Kasumi-1 (cell line): Measurements from ENCODE around the gene COL4A2.

ENCODE experiments used
- DNase-seq, 2 experiments: peaks; one replicate each; lab custom pipeline; 2025; lab: John Stamatoyannopoulos, UW

COL4A2 gene

DNA sequence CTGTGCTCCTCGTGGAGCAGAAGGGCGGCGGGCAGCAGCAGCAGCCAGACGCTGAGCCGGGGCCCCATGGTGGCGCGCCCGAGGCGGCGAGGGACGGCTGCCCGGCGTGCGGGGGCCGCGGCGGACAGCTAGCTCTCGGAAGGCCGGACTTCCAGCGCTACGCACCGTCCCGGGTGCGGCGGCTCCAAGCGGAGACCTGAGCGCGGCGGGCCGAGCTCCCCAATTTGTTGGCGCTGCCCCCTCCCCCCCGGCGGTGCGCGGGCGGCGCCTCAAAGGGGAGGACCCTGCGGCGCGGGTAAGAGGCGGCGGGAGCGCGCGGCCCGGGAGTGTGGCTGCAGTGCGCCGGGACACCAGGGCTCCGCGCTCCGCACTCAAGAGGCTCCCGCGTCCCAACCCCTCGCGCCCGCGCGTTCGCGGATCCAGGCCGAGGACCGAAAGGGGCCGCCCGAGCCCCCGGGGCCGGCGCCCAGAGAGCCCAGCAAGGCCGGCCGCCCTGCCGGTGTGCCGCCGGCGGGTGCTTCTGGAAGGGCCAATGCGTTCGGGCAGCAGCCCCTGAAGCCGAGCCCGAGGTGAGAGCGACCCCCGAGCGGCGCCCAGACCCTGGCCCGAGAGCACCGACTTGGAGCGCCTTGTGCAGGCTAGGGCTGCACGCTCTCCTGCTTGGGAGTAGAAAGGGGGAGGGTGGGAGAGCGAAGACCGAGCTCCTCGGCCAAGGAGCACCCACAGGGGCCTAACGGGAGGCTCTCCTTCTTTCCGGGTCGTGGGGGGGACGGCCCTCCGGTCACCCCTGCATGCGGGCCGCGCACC lies at the start of gene COL4A2, which contains the start of gene COL4A1:
TSS of gene COL4A2 (plus strand) at position 325 of the 807 bp plus-strand sequence. CDS start 620 bp downstream, outside the sequence.
TSS of gene COL4A1 (minus strand) at position 198 of the 807 bp plus-strand sequence. CDS start at position 68, 130 bp downstream.
- no peak for DNase-seq

DNA sequence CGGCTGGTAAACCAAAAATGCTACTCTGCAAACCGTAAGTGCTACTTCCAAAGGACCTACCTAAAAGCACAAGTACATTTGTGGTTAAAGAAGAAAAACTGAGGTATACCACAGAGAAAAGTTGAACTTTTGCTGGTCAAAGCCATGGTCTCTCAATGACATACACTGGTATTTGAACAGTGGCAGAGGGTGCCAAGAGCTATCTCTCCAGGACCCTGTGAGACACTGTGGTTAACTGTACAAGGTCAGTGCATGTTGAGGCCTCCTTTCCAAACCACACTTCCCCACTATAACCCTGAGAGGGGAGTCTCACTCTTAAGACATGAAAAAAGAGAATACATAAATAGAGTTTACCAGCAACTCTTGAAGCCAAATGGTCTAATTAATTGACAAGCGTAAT lies 49.7 kb upstream of the COL4A2 start:
- DNase-seq: no peak

DNA sequence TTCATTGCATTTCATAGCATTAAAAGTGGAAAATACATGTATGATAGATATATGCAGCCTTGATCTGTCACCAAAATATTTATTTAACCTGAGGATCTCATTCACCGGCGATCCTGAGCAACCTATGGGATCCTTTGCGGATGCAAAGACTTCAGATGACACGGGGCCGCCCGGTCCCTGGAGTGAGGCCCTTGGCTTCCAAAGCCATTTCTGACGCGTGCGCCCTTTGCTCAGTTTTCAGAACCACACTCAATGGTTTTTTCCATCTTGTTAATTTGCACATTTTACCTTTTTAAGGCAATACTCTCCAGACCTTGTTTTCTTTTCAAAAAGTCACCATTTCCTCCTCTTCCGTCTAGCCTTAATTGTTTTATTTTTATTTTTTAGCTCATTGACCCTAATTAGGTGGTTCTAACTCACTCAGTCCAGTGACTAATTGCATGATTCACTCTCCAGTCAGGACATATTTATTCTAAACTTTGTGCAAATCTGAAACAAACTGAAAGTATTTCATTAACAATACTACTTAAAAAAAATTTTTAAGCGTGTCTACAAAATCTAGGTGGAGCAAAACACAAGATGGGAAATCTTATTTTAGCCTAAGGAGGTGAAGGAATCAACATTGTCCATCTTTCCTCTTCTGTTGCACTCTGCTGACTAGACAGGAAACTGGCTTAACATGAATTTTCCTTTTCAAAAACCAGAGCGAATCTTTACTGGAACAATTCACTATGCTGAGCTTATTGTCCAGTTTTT lies 48.0 kb upstream of the COL4A2 start:
- no peak for DNase-seq

DNA sequence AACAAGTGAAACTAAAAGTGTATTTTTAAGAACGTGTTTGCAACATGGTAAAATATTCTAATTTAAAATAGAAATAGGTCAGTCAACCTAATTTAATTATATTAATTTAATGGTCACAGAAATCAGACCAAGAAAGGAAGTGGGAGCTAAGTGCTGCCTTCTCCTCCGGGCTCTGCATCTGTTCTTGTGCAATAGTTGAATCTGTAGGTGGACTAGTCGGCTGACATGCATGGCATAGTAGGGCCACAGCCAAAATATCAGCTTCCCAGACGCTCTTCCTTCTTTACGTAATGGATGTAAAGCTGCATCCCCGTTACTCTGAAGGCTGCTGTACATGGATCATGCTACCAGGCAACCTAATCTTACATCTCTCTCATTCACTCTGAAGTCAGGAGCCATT lies 47.4 kb upstream of the COL4A2 start:
- DNase-seq: no peak

DNA sequence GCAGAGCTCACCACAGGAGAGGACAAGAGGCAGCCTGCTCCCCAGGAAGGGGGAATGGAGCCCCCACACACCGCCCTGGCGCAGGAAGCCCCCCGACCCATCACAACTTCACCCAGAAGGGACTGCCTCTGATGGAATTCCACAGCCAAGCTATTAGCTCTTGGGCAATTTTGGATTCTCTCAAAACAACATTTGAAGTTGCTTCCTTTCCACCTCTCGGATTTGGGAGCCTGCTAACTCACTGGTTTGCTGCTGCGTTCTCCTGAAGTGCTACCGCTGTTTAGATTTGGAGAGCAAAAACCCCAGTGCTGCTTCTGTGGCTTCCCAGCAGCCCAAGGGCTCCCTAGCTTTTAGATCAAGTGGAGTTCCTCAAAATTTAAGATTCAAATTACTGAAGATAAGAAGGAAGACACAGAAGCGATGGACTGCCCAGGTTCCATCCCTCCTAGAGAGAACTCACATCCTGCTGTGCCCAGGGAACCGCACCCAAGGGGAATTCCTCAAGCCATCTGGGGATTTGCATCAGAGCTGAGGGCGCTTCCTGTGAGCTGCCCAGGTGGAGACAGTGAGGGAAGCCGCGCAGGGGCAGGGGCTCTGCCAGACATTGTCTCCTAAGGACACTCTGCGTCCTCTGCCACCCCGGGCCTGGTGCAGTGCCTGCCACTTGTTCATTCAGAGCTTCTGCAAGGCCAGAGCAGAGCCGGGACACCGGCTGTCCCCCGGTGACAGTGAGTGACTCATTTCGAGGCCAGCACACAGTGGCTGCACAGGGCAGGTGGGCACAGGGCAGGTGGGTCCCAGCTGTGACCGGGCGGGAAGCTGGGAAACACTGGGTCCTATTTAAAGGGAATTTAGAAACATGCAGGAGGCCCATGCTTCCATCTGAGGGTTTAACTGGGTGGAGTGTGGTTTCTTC lies 45.7 kb upstream of the COL4A2 start:
- DNase-seq: no peak

DNA sequence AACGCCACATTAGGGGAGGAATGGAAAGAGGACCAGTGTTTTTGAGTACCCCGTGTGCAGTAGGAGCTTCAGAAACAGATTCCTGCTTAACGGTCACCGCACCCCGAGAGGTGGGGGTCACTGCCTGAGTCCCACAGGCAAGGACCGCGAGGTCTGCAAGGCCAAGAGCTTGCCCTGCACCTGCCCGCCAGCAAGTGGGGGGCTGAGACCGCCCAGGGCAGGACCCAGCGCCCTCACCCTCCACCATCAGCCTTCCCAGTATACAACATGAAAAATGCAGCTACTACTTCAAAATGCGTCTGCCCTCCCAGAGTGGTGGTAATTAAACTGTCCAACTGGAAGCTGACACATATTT lies 45.0 kb upstream of the COL4A2 start:
- no peak for DNase-seq

DNA sequence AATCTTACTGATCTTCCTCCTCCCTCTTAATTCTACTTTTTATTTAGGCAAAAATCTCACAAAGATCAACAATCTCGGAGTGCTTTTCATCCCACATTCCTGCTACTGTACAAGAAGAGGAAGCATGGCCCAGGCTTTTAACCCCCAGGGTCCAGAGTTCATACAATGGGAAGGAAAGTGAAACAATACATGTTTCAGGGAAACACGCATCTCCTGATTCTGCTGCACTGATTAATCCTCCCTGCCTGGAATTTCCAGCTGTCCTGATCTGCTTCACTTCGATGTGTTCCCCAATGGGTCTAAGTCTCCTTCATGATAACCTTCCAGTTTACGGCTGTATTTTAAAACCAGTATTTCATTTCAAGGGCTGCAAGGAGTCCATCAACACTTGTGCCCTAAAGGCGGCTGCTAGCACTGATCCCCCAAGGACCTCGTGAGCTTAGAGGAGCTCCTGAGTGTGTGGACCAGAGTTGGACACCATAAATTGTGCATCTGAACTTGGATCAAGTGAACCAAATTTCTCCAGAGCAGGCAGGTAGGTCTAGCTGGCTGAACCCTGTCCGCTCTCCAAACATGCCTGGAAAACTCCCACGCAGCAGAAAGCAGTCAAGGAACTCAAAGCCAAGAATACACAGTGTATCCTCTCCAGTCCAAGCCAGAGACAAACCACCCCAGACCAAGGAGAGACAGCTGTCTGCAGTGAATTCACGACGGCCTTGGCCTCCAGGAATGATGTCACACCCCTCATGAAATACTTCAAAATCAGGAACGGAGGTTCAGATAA lies 44.4 kb upstream of the COL4A2 start:
- no peak for DNase-seq

DNA sequence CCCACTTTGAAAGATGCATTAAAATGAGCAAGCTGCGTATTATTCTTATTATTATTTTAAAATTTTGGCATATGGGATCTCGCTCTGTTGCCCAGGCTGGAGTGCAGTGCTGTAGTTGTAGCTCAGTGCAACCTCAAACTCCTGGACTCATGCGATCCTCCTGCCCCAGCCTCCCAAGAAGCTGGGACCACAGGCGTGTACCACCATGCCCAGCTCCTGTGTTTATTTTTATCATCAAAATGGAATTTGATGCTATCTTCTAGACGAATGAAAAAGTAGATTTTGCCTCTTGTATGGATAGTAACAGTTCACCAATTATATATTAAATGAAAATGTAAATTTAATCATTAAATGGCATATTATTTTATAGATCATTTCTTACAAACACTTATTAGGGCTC lies 43.7 kb upstream of the COL4A2 start:
- DNase-seq: no peak

DNA sequence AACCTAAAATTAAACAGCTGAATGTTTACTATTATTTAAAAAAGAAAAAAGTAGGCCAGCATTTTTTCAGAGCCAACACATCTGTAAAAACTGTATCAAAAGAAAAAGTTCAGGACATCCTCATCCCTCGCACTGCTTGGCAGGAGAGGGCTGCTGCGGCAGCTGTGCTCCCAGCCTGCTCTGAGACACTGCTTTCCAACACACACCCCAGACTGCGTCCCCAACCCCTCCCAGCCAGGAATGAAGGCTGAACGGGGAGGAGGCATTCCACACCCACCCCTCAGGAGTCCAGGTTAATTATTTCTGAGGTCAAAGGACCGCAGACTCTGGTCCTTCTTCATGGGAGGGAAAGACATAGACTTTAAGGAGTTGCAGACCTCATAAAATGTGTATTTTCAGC lies 43.2 kb upstream of the COL4A2 start:
- DNase-seq: no peak

DNA sequence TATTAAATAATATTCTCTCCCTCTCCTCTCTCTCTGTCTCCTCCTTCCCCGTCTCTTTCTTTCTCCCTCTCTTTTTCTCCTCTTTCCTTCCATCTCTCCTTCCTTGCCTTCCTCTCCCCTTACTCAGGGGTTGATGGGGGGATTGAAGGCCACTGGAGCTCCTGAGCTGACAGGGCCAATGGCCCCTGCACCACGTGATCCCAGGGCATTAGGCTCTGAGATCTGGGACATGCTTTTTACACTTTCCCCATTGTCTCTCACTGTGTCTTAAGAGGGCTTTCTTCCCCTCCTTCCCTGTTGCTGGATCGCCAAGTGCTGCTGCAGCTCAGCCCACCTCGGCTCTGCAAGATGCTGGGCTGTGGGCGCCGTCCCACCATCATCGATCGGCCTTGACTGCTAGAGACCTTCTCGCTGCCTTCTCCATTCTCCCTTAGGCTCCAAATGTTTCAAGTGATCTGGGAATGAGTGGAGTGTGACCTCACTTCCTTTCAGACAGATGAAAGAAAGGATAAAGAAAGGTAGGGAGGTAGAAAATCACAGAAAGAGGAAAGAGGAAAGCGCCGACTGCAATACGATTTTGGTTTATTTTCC lies 42.3 kb upstream of the COL4A2 start:
- no peak for DNase-seq

DNA sequence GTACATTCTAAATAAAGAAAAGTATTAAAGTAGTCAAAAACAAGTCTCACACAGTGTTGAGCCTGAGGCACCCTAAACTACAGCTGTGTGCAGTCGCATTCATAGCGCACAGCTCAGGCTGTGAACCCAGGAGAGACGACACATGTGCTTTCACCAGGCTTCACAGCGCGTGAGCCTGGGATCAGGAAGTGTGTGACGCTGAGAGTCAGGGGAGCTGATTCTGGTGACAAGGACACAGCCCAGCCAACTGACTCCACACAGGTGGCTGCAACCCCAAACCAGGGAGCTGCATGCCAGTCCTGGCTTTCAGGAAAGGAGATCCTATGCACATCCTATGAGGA lies 41.8 kb upstream of the COL4A2 start:
- no peak for DNase-seq

DNA sequence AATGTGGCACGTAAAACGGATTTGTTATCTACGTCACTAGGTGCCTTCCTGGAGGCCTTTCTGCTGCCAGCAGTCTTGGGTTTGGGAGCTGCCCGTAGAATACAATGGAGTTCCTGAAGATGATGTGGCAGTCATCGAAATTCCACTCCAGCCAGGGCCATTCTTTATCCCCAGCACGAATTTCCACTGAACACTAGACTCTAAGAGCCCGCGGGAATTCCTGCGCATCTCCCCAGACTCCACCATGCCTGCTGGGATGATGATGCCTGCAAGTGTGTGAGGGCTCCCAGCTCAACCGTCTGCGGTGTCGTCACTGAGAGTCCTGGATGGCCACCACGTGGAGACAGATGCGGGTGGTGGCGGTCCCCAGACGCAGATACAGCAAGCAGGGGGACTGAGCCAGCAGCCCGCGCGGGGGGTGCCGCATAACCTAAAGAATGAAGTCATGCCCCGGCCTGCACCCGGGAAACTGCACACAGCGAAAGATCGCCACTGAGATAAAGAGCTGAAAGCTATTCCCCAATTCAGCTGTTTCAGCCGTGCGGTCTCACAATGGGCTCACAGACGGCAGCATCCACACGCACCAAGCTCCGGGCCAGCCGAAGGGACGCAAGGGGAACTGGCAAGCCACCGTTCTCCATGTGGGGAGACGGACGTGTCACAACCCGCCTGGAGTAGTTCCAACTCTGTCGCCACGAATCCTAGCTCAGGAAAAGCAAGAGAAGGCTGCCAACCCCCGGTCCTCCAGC lies 41.2 kb upstream of the COL4A2 start:
- no peak for DNase-seq

DNA sequence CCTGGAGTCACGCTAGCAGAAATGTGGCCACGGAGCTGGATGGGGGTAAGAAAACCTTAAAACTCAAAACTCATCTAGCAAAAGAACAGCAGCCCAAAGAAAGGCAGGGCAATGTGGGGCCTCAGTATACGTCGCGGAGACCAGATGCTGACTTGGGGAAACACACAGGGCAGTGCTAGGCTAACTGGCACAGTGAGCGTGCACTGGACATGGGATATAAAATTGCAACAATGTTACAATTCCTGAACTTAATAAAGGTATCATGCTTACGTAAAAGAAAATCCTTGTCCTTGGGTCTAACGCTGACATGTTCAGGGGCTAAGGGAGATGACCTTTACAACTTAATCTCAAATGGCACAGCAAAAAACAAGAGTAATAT lies 40.7 kb upstream of the COL4A2 start:
- no peak for DNase-seq

DNA sequence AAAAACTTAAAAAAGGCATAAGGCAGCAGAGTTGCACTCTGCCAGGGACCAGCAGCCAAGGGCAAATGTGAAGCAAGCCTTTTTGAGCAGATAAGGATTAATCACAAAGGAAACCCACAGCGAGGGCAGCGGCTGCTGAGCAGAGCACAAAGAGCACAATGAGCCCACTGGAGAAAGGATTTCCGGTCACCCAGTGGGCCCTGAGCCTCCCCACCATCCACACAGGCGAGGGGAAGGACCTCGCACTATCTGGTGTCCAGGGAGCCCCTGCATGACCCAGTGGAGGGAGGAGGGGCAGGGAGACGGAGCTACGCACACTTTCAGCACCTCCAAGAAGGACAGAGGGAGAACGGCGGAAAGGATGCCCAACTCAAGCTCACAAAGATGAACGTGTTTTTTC lies 40.1 kb upstream of the COL4A2 start:
- DNase-seq: no peak

DNA sequence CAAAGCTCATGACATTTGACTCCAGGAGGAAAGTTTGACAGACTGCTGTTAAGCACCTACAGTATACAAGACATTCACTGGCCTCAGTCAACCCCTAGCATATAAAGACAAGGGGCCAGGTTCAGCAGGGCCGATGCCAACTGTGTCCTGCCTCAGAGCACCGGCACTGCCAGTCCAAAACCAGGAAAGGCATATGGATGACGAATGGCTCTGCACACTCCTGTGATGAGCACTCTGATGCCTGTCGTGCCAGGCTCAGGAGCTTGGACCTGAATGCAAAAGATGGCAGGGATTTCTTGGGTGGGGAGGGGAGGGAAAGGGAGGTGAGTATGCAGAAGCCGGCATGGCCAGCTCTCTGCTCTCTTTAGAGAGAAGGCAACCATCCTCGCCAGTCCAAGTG lies 39.0 kb upstream of the COL4A2 start:
- DNase-seq: no peak

DNA sequence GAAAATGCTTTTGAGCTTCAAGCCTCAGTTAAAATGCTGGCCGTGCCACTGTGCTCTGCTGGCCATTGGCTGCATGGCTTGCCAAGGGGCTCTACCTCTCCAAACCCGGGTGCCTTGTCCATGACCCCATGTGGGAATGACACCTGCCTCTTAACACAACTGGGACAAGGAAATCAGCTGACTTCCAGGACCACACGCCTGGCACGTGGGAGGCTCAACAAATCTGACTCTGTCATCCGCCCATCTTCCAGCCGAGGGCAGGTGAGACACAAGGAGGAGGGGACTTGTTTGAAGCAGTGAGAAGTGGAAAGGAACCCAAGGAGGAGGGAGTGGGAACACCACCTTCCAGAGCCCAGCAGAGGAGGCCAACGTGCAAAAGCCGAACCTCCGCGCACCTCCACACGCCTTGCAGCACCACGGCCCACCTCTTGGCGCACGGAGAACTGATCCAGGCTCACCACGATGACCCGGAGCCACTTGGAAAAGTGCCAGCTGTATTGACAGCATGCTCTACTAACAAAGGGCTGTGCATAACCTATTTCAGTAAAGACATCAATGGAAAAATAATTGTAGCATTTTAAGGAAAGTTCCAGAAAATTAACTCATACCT lies 38.4 kb upstream of the COL4A2 start:
- no peak for DNase-seq

DNA sequence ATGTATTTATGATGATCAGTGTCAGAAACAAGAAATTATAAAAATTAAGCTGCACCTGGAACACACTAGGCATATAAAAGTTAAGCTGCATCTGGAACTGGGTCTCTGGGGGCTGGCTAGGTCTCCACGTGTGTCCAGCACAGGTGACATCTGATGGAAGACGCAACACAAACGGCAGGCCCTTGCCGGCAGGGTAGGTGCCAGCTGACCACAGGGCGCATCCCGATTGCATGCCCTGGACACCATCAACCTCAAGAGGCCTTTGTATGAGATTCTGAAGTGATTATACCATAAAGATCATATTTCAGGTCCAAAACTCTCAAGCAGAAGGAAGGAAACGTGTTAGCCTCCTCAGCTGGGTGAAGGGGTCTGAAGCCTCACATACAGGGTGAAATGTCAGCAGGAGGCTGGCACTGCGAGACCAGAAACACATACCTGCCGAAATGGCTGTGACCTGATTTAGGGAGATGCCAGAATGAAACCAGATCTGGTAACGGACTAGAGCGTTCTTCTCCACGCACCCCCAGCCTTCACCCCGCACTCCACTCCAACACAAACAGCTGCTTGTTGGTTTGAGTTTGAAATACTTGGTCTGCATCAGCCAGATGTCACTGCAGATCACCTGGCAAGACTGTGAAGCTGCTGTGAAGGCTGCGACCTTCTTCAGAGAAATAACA lies 37.4 kb upstream of the COL4A2 start:
- DNase-seq: no peak

DNA sequence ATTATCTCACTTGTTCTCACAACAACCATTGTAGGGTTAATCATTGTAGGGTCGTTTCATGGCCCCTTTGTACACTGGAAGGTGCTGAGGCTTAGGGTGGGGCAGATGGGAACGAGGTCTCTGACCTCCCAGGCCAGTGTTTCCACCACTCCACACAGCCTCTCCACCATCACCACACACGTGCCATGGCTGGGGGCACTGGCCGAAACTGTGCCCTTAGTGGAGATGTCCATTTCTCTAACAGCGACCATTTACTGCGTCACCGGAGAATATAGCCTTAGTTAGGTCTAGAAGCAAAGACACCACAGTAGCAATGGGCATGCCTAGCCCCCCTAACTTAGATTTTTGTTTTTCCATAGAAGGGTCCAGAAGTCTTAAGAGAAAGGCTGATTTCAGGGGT lies 36.6 kb upstream of the COL4A2 start:
- DNase-seq: no peak

DNA sequence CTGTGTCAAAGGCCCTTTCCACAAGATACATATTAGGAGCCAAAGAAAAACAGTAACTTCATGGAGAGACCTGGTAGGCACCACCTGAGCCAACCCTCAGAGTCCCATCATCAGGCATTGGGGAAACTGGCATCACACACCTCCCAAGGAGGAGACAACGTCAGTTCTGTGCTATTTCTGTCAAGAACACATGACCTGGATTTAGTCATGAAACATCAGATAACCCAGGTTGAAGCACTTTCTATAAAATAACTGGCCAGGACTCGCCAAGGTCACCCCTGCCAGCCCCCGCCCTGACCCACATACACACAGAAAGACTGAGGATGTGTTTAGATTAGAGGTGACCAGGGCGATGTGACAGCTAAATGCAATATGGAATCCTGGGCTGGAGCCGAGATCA lies 35.8 kb upstream of the COL4A2 start:
- no peak for DNase-seq

DNA sequence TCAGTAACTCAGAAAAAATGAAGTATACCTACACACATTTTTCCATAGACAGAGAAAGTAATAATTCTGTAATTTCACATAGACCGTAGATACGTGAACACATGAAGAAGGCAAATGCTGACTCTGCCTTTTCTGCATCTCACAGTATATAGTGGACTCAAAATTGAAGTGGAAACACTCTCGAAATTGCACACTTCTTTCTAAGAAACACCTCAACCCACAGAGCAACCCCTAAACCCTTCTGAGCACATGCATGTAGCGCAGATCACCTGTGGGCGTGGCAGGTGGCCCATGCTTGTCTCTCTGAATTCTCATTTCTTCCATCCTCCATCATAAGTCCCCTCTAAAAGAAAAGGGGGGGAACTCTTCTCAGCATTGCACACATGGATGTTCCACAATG lies 34.9 kb upstream of the COL4A2 start:
- no peak for DNase-seq
